ENCODE measurements around the gene LRP11.
A peak's percentile ranks its signal among the peaks of the same experiment; 100 is the strongest.
"Not testable (repeated sequence)": the region's sequence is repeated elsewhere in the genome, so short reads cannot be mapped to it uniquely, and the experiment has no call there.

LRP11 gene

GRCh38 chr6:149867876-149868640 lies 3.9 kb upstream of the LRP11 start:
- H3K27me3 ChIP-seq (ENCODE audit: control insufficient read depth, insufficient read depth, low read length), result peaks cover 1% of the 10 kb centered on the region; the same call in 1 of the 2 replicates
- H3K9ac ChIP-seq (ENCODE audit: low read length), result no peak overlapping the region
- no peaks in the 10 kb centered on the region for H3K9me3 ChIP-seq (ENCODE audit: control insufficient read depth, insufficient read depth, low read depth, low read length)
- peaks cover 12% of the 10 kb centered on the region for H3K4me1 ChIP-seq (ENCODE audit: control insufficient read depth, insufficient read depth, low read length)
- no peak overlapping the region for H3K4me3 ChIP-seq (ENCODE audit: low read depth, low read length)
- no peak overlapping the region for H3K27ac ChIP-seq (ENCODE audit: low read depth, low read length)
- H3K36me3 ChIP-seq (ENCODE audit: control insufficient read depth, insufficient read depth, low read length), result no peaks in the 10 kb centered on the region

- Histone ChIP-seq H3K4me1 (ENCODE audit: control insufficient read depth, insufficient read depth, low read length) (peaks cover 21% of the 10 kb centered on the region), H3K36me3 (ENCODE audit: control insufficient read depth, insufficient read depth, low read length) (no peaks in the 10 kb centered on the region), H3K9ac (ENCODE audit: low read length) (peak overlapping the region; percentile 45), H3K4me3 (ENCODE audit: low read depth, low read length) (peak overlapping the region; percentile 78), H3K27me3 (ENCODE audit: control insufficient read depth, insufficient read depth, low read length) (peaks cover 30% of the 10 kb centered on the region), H3K9me3 (ENCODE audit: control insufficient read depth, insufficient read depth, low read depth, low read length) (no peaks in the 10 kb centered on the region), H3K27ac (ENCODE audit: low read depth, low read length) (no peak overlapping the region)
Measured at GRCh38 chr6:149864578-149865535, 698 bp upstream of the LRP11 start.

- peak overlapping the region; percentile 49 for H3K9ac ChIP-seq (ENCODE audit: low read length)
- no peaks in the 10 kb centered on the region for H3K36me3 ChIP-seq (ENCODE audit: control insufficient read depth, insufficient read depth, low read length)
- H3K27ac ChIP-seq (ENCODE audit: low read depth, low read length), result no peak overlapping the region
- H3K27me3 ChIP-seq (ENCODE audit: control insufficient read depth, insufficient read depth, low read length), result peaks cover 30% of the 10 kb centered on the region
- no peaks in the 10 kb centered on the region for H3K9me3 ChIP-seq (ENCODE audit: control insufficient read depth, insufficient read depth, low read depth, low read length)
- peaks cover 13% of the 10 kb centered on the region for H3K4me1 ChIP-seq (ENCODE audit: control insufficient read depth, insufficient read depth, low read length)
- H3K4me3 ChIP-seq (ENCODE audit: low read depth, low read length), result peak overlapping the region; percentile 78
Measured at GRCh38 chr6:149862922-149863697, 1.0 kb downstream of the LRP11 start.

- not testable (repeated sequence) for H3K4me1 ChIP-seq (ENCODE audit: control insufficient read depth, insufficient read depth, low read length); H3K9me3 ChIP-seq (ENCODE audit: control insufficient read depth, insufficient read depth, low read depth, low read length); H3K9ac ChIP-seq (ENCODE audit: low read length); H3K4me3 ChIP-seq (ENCODE audit: low read depth, low read length); H3K36me3 ChIP-seq (ENCODE audit: control insufficient read depth, insufficient read depth, low read length); H3K27ac ChIP-seq (ENCODE audit: low read depth, low read length)
- peaks cover 30% of the 10 kb centered on the region for H3K27me3 ChIP-seq (ENCODE audit: control insufficient read depth, insufficient read depth, low read length)
Measured at GRCh38 chr6:149862424-149862738, 1.8 kb downstream of the LRP11 start.

- Histone ChIP-seq H3K27ac (ENCODE audit: low read depth, low read length) (no peak overlapping the region), H3K9ac (ENCODE audit: low read length) (no peak overlapping the region)
Measured at GRCh38 chr6:149861603-149862423, 2.3 kb downstream of the LRP11 start.

GRCh38 chr6:149860834-149861602 lies 3.1 kb downstream of the LRP11 start:
- H3K36me3 ChIP-seq (ENCODE audit: control insufficient read depth, insufficient read depth, low read length), result no peaks in the 10 kb centered on the region
- H3K9ac ChIP-seq (ENCODE audit: low read length), result no peak overlapping the region
- H3K4me1 ChIP-seq (ENCODE audit: control insufficient read depth, insufficient read depth, low read length), result peaks cover 9% of the 10 kb centered on the region; the same call in 1 of the 2 replicates
- H3K9me3 ChIP-seq (ENCODE audit: control insufficient read depth, insufficient read depth, low read depth, low read length), result no peaks in the 10 kb centered on the region
- no peak overlapping the region for H3K4me3 ChIP-seq (ENCODE audit: low read depth, low read length)
- peaks cover 30% of the 10 kb centered on the region for H3K27me3 ChIP-seq (ENCODE audit: control insufficient read depth, insufficient read depth, low read length)
- no peak overlapping the region for H3K27ac ChIP-seq (ENCODE audit: low read depth, low read length)

More at GRCh38 chr6:149861603-149862423, 2.3 kb downstream of the LRP11 start:
- Histone ChIP-seq H3K9me3 (ENCODE audit: control insufficient read depth, insufficient read depth, low read depth, low read length) (no peaks in the 10 kb centered on the region), H3K4me1 (ENCODE audit: control insufficient read depth, insufficient read depth, low read length) (peaks cover 9% of the 10 kb centered on the region; the same call in 1 of the 2 replicates), H3K4me3 (ENCODE audit: low read depth, low read length) (no peak overlapping the region), H3K27me3 (ENCODE audit: control insufficient read depth, insufficient read depth, low read length) (peaks cover 30% of the 10 kb centered on the region), H3K36me3 (ENCODE audit: control insufficient read depth, insufficient read depth, low read length) (no peaks in the 10 kb centered on the region)

- no peaks in the 10 kb centered on the region for H3K9me3 ChIP-seq (ENCODE audit: control insufficient read depth, insufficient read depth, low read depth, low read length)
- peaks cover 13% of the 10 kb centered on the region; the same call in 1 of the 2 replicates for H3K4me1 ChIP-seq (ENCODE audit: control insufficient read depth, insufficient read depth, low read length)
- no peak overlapping the region for H3K4me3 ChIP-seq (ENCODE audit: low read depth, low read length)
- no peak overlapping the region for H3K27ac ChIP-seq (ENCODE audit: low read depth, low read length)
- H3K27me3 ChIP-seq (ENCODE audit: control insufficient read depth, insufficient read depth, low read length), result peaks cover 30% of the 10 kb centered on the region
- H3K9ac ChIP-seq (ENCODE audit: low read length), result no peak overlapping the region
- H3K36me3 ChIP-seq (ENCODE audit: control insufficient read depth, insufficient read depth, low read length), result no peaks in the 10 kb centered on the region
Measured at GRCh38 chr6:149860513-149860833, 3.7 kb downstream of the LRP11 start.

GRCh38 chr6:149859938-149860337 lies 4.2 kb downstream of the LRP11 start:
- Histone ChIP-seq H3K9me3 (ENCODE audit: control insufficient read depth, insufficient read depth, low read depth, low read length) (no peaks in the 10 kb centered on the region), H3K27ac (ENCODE audit: low read depth, low read length) (no peak overlapping the region), H3K27me3 (ENCODE audit: control insufficient read depth, insufficient read depth, low read length) (peaks cover 30% of the 10 kb centered on the region), H3K36me3 (ENCODE audit: control insufficient read depth, insufficient read depth, low read length) (no peaks in the 10 kb centered on the region), H3K9ac (ENCODE audit: low read length) (no peak overlapping the region), H3K4me3 (ENCODE audit: low read depth, low read length) (no peak overlapping the region), H3K4me1 (ENCODE audit: control insufficient read depth, insufficient read depth, low read length) (peaks cover 19% of the 10 kb centered on the region)

GRCh38 chr6:149859368-149859767 lies 4.8 kb downstream of the LRP11 start:
- Histone ChIP-seq H3K9ac (ENCODE audit: low read length) (no peak overlapping the region), H3K27me3 (ENCODE audit: control insufficient read depth, insufficient read depth, low read length) (peaks cover 30% of the 10 kb centered on the region), H3K36me3 (ENCODE audit: control insufficient read depth, insufficient read depth, low read length) (no peaks in the 10 kb centered on the region), H3K4me1 (ENCODE audit: control insufficient read depth, insufficient read depth, low read length) (peaks cover 24% of the 10 kb centered on the region), H3K27ac (ENCODE audit: low read depth, low read length) (no peak overlapping the region), H3K9me3 (ENCODE audit: control insufficient read depth, insufficient read depth, low read depth, low read length) (no peaks in the 10 kb centered on the region), H3K4me3 (ENCODE audit: low read depth, low read length) (no peak overlapping the region)

- H3K4me1 ChIP-seq (ENCODE audit: control insufficient read depth, insufficient read depth, low read length), result peaks cover 24% of the 10 kb centered on the region
- H3K9ac ChIP-seq (ENCODE audit: low read length), result no peak overlapping the region
- H3K27ac ChIP-seq (ENCODE audit: low read depth, low read length), result no peak overlapping the region
- H3K9me3 ChIP-seq (ENCODE audit: control insufficient read depth, insufficient read depth, low read depth, low read length), result no peaks in the 10 kb centered on the region
- H3K27me3 ChIP-seq (ENCODE audit: control insufficient read depth, insufficient read depth, low read length), result peaks cover 24% of the 10 kb centered on the region
- H3K36me3 ChIP-seq (ENCODE audit: control insufficient read depth, insufficient read depth, low read length), result no peaks in the 10 kb centered on the region
- H3K4me3 ChIP-seq (ENCODE audit: low read depth, low read length), result no peak overlapping the region
Measured at GRCh38 chr6:149857541-149857940, 6.6 kb downstream of the LRP11 start.
